Fibroblast of pulmonary artery (primary cell): Measurements from ENCODE around the gene KCNJ5.

Experiments
- DNase-seq: peaks from one replicate; pipeline ENCODE4 v3.0.0-alpha.2; 2010; ENCODE audit warnings: low read depth
- H3K4me3 ChIP-seq: replicated peaks from 2 replicates; pipeline ENCODE4 v1.5.1; 2011; ENCODE audit warnings: low read depth, mild to moderate bottlenecking, control low read depth, low read length, moderate library complexity
- TF ChIP-seq, protein P1 (sequence below): IDR thresholded peaks from 2 replicates; pipeline ENCODE4 v1.5.1; 2011; ENCODE audit warnings: mild to moderate bottlenecking, control low read depth, low read length, inconsistent platforms; ENCODE audit errors: missing control alignments

KCNJ5 gene

DNA sequence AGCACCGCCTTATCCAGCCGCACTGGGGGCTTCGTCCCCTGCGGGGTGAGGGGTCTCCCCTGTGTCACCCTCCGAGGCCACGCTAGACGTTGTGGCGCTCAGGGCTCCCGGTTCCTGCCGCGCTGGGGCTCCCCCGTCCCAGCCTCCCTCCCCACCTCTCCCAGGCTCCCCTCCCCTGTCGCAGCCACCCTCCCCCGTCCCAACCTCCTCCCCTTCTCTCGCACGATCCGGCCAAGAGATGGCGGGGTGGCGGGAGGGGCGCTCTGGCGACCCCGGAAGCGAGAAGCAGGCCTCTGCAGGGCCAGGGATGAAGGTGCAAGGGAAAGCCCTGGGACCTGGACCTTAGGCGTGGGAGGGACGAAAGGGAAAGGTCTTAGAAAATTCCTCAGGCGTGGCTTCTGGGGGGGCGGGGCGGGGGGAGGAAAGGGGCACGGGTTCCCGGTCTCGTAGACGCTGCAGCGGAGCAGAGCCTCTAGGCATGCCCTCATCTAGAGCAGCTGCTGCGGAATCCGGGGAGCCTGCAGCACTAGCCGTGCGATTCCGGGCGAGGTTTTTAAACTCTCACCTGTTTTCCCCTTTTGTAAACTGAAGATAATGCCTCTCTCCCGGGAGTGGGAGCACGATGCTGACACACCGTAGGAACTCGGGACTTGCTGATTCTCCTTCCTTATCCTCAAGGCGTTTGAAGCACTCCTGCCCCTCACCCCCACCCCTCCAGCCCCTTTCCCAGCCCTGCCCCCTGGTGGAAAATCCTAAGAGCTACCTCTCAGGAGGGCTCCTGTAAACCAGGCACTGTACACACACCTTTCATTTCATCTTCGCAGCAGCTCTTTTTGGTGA lies 14.4 kb downstream of the KCNJ5 start:
- peak overlapping the region; percentile 43 for H3K4me3 ChIP-seq
- peak; percentile 18 for DNase-seq
- TF ChIP-seq, protein P1, sequence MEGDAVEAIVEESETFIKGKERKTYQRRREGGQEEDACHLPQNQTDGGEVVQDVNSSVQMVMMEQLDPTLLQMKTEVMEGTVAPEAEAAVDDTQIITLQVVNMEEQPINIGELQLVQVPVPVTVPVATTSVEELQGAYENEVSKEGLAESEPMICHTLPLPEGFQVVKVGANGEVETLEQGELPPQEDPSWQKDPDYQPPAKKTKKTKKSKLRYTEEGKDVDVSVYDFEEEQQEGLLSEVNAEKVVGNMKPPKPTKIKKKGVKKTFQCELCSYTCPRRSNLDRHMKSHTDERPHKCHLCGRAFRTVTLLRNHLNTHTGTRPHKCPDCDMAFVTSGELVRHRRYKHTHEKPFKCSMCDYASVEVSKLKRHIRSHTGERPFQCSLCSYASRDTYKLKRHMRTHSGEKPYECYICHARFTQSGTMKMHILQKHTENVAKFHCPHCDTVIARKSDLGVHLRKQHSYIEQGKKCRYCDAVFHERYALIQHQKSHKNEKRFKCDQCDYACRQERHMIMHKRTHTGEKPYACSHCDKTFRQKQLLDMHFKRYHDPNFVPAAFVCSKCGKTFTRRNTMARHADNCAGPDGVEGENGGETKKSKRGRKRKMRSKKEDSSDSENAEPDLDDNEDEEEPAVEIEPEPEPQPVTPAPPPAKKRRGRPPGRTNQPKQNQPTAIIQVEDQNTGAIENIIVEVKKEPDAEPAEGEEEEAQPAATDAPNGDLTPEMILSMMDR, result peak; percentile 43

DNA sequence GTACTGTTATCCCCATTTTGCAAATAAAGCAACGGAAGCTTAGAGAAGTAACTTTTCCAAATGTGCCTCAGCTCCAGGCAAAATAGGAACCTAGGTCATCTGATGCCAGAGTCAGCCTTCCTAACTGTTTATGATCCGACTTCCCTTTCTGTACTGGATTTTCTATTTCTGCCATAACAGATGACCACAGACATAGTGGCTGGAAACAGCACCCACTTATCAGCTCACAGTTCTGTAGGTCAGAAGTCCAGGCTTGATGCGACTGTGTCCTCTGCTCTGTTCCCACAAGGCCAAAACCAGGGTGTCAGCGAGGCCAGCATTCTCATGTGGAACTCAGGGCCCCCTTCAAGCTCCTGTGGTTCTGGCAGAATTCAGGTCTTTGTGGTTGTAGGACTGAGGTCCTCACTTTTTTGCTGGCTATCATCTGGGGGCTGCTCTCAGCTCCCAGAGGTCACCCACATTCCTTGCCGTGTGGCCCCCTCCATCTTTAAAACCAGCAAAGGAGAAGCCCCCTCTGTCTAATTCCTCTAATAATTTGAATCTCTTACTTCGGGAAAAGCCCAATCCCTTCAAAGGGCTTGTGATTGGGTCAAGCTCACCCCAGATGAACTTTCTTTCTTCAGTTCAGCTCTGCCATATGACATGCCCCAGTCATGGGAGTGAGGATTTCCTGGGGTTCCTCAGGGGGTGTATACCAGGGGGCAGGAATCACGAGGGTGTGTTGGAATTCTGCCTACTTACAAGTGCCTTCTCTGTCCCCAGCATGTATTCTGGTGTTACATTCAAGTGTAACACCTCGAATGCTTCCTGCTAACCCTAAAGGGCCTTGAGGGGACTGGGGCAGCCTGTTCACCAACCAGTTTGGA lies 15.3 kb downstream of the KCNJ5 start:
- TF ChIP-seq, protein P1, result no peak
- no peak for DNase-seq
- H3K4me3 ChIP-seq, result no peak overlapping the region

- H3K4me3 ChIP-seq, result no peak overlapping the region
- TF ChIP-seq, protein P1, result no peak
- DNase-seq, result no peak
Observed at GRCh38 chr11:128907585-128907984, 16.4 kb downstream of the KCNJ5 start.

- peak overlapping the region; percentile 21 for H3K4me3 ChIP-seq
- TF ChIP-seq, protein P1, result no peak
- peak; percentile 66 for DNase-seq
Observed at GRCh38 chr11:128908391-128909246, 17.5 kb downstream of the KCNJ5 start.

- H3K4me3 ChIP-seq, result no peak overlapping the region
- DNase-seq, result no peak
- TF ChIP-seq, protein P1, result no peak
Observed at GRCh38 chr11:128909438-128910125, 18.4 kb downstream of the KCNJ5 start.

DNA sequence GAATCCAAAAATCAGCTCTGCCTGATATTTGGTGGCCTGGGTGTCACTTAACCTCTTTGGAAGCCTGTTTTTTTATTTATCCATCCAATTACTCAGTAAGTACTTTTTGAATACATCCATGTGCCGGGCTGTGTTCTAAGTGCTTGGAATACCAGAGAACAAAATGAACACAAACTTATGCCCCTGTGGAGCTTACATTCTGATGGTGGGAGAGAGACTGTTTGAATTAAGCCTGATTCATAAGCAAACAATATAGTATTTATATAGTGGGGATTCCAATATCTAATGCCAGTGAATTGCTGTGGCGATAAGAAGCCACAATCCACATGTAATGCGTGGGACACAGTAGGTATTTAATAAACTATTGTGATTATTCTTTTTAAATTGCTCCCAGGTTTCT lies 19.4 kb downstream of the KCNJ5 start:
- DNase-seq, result no peak
- TF ChIP-seq, protein P1, result no peak
- no peak overlapping the region for H3K4me3 ChIP-seq
